ENCODE measurements around the gene ZNF280D. TPM values are rescaled to one million over a fixed set of nuclear protein-coding genes. Genes with fewer than 3 reads are reported as not detected.

Gene ZNF280D
- polyA plus RNA-seq, 2 of the 4 experiments (the other 2 are of a cell fraction), result 13.4 to 21.8 TPM

DNA sequence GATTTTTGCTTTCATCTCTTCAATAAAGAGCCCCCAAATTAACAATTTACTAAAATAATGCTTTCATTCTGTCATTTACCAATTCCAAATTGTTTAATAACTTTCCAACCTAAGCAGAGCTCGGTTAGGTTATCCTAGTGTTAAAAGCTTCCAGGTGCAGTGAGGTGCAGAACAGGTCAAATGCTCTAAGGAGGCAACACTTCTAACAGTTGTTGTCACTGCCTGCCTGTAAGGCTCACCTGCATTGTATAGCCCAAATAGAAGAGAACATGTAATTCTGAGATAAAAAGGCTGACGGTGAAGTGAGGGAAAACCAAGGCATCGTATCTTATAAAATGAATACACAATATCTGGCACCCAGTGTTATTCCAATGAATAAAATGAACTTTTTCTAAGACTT lies 9.1 kb downstream of the ZNF280D start:
- H3K4me3 ChIP-seq, result no peak overlapping the region
- CTCF ChIA-PET, result no interaction called here
- H3K9me3 ChIP-seq, result no peaks in the 10 kb centered on the region
- ATAC-seq (no peak), FAIRE-seq (no peak), DNase-seq (ENCODE audit: low read depth in 1 of 2, low spot score in 1 of 2) (no peak)
- no peaks in the 10 kb centered on the region for H3K4me1 ChIP-seq
- POLR2A ChIA-PET, result interaction anchor here (0.6 to 1.6 kb wide), 2 partner anchors 9 to 197 kb away, joined by 3 to 6 read pairs; partner anchors contain the start of gene ZNF280D
- TF ChIP-seq SMC3 (IDR thresholded peaks at IDR 0.05) (no peak), GATA3 (IDR thresholded peaks at IDR 0.05; ENCODE audit: borderline replicate concordance) (no peak), MYC (IDR thresholded peaks at IDR 0.05; ENCODE audit: borderline replicate concordance, low read length) (no peak), NFE2L2 (conservative IDR thresholded peaks at IDR 0.05; ENCODE audit: low read length) (no peak)
- TF ChIP-seq, protein P1, sequence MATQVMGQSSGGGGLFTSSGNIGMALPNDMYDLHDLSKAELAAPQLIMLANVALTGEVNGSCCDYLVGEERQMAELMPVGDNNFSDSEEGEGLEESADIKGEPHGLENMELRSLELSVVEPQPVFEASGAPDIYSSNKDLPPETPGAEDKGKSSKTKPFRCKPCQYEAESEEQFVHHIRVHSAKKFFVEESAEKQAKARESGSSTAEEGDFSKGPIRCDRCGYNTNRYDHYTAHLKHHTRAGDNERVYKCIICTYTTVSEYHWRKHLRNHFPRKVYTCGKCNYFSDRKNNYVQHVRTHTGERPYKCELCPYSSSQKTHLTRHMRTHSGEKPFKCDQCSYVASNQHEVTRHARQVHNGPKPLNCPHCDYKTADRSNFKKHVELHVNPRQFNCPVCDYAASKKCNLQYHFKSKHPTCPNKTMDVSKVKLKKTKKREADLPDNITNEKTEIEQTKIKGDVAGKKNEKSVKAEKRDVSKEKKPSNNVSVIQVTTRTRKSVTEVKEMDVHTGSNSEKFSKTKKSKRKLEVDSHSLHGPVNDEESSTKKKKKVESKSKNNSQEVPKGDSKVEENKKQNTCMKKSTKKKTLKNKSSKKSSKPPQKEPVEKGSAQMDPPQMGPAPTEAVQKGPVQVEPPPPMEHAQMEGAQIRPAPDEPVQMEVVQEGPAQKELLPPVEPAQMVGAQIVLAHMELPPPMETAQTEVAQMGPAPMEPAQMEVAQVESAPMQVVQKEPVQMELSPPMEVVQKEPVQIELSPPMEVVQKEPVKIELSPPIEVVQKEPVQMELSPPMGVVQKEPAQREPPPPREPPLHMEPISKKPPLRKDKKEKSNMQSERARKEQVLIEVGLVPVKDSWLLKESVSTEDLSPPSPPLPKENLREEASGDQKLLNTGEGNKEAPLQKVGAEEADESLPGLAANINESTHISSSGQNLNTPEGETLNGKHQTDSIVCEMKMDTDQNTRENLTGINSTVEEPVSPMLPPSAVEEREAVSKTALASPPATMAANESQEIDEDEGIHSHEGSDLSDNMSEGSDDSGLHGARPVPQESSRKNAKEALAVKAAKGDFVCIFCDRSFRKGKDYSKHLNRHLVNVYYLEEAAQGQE (IDR thresholded peaks at IDR 0.05), result no peak
- TF ChIP-seq, protein P2, sequence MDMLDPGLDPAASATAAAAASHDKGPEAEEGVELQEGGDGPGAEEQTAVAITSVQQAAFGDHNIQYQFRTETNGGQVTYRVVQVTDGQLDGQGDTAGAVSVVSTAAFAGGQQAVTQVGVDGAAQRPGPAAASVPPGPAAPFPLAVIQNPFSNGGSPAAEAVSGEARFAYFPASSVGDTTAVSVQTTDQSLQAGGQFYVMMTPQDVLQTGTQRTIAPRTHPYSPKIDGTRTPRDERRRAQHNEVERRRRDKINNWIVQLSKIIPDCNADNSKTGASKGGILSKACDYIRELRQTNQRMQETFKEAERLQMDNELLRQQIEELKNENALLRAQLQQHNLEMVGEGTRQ (IDR thresholded peaks at IDR 0.05), result no peak
- no peak overlapping the region for H3K27ac ChIP-seq
- 89% methylated on average over 3 of the region's 3 CpGs for WGBS (ENCODE audit: missing lambda C conversion rate)
- no peak overlapping the region for H3K4me2 ChIP-seq

DNA sequence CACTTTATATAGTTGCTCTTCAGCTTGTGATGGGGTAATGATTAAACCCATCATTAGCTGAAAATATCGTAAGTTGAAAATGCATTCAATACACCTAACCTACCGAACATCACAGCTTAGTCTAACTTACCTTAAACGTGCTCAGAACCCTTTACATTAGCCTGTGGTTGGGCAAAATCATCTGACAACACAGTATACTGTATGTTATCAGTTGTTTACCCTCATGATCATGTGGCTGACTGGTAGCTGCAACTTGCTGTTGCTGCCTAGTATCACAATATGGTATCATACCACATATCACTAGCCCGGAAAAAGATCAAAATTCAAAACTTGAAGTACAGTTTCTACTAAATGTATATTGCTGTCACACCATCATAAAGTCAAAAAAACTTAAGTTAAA lies 9.5 kb downstream of the ZNF280D start:
- DNase-seq (ENCODE audit: low read depth in 1 of 2, low spot score in 1 of 2) (no peak), ATAC-seq (no peak), FAIRE-seq (no peak)
- H3K4me3 ChIP-seq, result no peak overlapping the region
- ChIA-PET POLR2A (interaction anchor here (0.6 to 1.6 kb wide), 2 partner anchors 10 to 198 kb away, joined by 3 to 6 read pairs; partner anchors contain the start of gene ZNF280D), CTCF (no interaction called here)
- TF ChIP-seq RNF2 (IDR thresholded peaks at IDR 0.05; ENCODE audit: borderline replicate concordance, low read depth) (no peak), JUNB (IDR thresholded peaks at IDR 0.05) (no peak), RCOR1 (IDR thresholded peaks at IDR 0.05; ENCODE audit: low read depth, low read length) (no peak), EHF (CRISPR knock-in tag; IDR thresholded peaks at IDR 0.05) (no peak), CHD2 (IDR thresholded peaks at IDR 0.05; ENCODE audit: low read length, partially characterized antibody) (no peak), RAD21 (conservative IDR thresholded peaks at IDR 0.05 in 1 of 2, IDR thresholded peaks at IDR 0.05 in 1 of 2) (no peak)
- TF ChIP-seq, protein P3, sequence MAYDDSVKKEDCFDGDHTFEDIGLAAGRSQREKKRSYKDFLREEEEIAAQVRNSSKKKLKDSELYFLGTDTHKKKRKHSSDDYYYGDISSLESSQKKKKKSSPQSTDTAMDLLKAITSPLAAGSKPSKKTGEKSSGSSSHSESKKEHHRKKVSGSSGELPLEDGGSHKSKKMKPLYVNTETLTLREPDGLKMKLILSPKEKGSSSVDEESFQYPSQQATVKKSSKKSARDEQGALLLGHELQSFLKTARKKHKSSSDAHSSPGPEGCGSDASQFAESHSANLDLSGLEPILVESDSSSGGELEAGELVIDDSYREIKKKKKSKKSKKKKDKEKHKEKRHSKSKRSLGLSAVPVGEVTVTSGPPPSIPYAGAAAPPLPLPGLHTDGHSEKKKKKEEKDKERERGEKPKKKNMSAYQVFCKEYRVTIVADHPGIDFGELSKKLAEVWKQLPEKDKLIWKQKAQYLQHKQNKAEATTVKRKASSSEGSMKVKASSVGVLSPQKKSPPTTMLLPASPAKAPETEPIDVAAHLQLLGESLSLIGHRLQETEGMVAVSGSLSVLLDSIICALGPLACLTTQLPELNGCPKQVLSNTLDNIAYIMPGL (CRISPR knock-in tag; IDR thresholded peaks at IDR 0.05; ENCODE audit: borderline replicate concordance), result no peak
- no peaks in the 10 kb centered on the region for H3K9me3 ChIP-seq
- 88% methylated on average over 4 of the region's 4 CpGs for WGBS (ENCODE audit: missing lambda C conversion rate)
- H3K4me1 ChIP-seq, result no peaks in the 10 kb centered on the region
- H3K27ac ChIP-seq, result no peak overlapping the region
- H3K4me2 ChIP-seq, result no peak overlapping the region

DNA sequence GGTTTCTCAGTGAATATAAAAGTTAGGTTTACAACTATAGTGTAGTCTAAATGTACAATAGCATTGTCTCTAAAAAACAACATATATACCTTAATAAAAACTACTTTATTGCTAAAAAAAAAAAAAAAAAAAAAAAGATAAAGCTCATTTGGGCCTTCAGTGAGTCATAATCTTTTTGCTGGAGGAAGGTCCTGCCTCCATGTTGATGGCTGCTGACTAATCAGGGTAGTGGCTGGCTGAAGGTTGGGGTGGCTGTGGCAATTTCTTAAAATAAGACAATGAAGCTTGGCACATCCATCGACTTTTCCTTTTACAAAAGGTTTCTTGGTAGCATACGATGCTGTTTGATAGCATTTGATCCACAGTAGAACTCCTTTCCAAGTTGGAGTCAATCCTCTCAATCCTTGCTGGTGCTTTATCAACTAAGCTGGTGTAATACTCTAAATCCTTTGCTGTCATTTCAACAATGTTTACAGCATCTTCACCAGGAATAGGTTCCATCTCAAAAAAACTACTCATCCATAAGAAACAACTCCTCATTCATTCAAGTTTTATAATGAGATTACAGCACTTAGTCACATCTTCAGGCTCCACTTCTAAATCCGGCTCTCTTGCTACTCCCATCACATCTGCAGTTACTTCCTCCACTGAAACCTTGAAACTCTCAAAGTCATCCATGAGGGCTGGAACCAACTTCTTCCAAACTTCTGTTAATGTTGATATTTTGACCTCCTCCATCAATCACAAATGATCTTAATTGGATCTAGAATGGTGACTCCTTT lies 13.3 kb downstream of the ZNF280D start:
- DNase-seq (ENCODE audit: low read depth in 1 of 2, low spot score in 1 of 2) (no peak), FAIRE-seq (peak; percentile 18), ATAC-seq (no peak)
- ChIA-PET POLR2A (interaction anchor here (0.6 kb wide), 1 partner anchor 22 kb away, joined by 3 read pairs; no protein-coding TSS in a partner anchor), CTCF (no interaction called here)
- Histone ChIP-seq H3K4me2 (no peak overlapping the region), H3K4me3 (no peak overlapping the region), H3K4me1 (no peaks in the 10 kb centered on the region), H3K27ac (no peak overlapping the region), H3K9me3 (no peaks in the 10 kb centered on the region)
- TF ChIP-seq HEYL (CRISPR knock-in tag; IDR thresholded peaks at IDR 0.05) (no peak), MYC (IDR thresholded peaks at IDR 0.05; ENCODE audit: borderline replicate concordance, low read length) (no peak), CEBPB (IDR thresholded peaks at IDR 0.05) (no peak), ESRRA (IDR thresholded peaks at IDR 0.05; ENCODE audit: borderline replicate concordance, low read length) (no peak), POLR2AphosphoS2 (conservative IDR thresholded peaks at IDR 0.05; ENCODE audit: low read length) (no peak)
- TF ChIP-seq, protein P4, sequence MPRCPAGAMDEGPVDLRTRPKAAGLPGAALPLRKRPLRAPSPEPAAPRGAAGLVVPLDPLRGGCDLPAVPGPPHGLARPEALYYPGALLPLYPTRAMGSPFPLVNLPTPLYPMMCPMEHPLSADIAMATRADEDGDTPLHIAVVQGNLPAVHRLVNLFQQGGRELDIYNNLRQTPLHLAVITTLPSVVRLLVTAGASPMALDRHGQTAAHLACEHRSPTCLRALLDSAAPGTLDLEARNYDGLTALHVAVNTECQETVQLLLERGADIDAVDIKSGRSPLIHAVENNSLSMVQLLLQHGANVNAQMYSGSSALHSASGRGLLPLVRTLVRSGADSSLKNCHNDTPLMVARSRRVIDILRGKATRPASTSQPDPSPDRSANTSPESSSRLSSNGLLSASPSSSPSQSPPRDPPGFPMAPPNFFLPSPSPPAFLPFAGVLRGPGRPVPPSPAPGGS (IDR thresholded peaks at IDR 0.05), result no peak
- TF ChIP-seq, protein P2 (IDR thresholded peaks at IDR 0.05), result no peak
- WGBS (ENCODE audit: missing lambda C conversion rate), result 93% methylated on average over 3 of the region's 3 CpGs
